Measurements from ENCODE around the gene PANX2. TPM values are rescaled to one million over a fixed set of nuclear protein-coding genes. Genes with fewer than 3 reads are reported as not detected.

The PANX2 gene
- total RNA-seq, 1 donor from 2014 or later: 0.58 TPM

DNA sequence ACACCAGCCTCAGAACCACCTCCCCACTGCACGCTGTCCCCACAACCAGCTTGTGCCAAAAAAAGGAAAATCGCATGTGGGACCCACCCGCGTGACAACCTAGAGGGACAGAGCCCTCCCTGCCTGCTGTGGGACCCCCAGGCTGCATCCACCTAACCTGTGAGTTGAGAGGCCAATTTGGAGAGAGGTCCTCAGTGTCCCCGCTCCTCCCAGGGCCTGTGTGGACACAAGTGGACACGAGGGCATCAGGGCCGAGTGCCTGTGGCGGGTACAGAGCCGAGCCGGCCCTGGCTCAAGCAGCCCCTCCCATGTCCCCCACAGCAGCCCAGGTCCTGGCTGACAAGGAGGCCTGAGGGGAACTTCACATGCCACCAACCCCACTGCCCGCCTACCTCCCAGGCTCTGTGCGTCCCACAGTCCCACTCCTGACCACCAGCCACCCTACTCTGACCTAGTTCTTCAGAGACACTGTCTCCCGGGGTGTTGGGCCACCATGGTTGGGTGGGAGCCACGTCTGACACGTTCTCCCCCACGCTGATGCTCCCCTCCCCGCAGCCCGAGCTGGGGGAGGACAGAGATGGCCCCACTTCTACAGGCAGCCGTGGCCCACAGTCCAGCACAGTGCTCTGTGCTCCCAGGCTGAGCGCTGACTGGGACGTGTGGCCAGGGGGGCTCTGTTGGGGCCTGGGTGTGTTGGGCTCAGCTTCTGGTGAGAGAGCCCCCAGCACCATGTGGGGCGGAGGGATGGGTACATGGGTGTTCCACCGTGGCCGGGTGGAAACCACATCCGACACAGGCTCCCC is 49.5 kb downstream of the PANX2 start:
- Histone ChIP-seq H3K27me3 (ENCODE audit: low read depth) (no peaks in the 10 kb centered on the region), H3K36me3 (peaks cover 84% of the 10 kb centered on the region), H3K4me3 (no peak overlapping the region), H3K4me1 (peaks cover 25% of the 10 kb centered on the region), H3K9me3 (replicated peaks) (no peaks in the 10 kb centered on the region), H3K27ac (replicated peaks) (peak overlapping the region; percentile 12)
- DNase-seq: no peak
- TF ChIP-seq, protein P1, sequence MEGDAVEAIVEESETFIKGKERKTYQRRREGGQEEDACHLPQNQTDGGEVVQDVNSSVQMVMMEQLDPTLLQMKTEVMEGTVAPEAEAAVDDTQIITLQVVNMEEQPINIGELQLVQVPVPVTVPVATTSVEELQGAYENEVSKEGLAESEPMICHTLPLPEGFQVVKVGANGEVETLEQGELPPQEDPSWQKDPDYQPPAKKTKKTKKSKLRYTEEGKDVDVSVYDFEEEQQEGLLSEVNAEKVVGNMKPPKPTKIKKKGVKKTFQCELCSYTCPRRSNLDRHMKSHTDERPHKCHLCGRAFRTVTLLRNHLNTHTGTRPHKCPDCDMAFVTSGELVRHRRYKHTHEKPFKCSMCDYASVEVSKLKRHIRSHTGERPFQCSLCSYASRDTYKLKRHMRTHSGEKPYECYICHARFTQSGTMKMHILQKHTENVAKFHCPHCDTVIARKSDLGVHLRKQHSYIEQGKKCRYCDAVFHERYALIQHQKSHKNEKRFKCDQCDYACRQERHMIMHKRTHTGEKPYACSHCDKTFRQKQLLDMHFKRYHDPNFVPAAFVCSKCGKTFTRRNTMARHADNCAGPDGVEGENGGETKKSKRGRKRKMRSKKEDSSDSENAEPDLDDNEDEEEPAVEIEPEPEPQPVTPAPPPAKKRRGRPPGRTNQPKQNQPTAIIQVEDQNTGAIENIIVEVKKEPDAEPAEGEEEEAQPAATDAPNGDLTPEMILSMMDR (IDR thresholded peaks at IDR 0.05; ENCODE audit: borderline replicate concordance): no peak
- intact Hi-C loops (cut with micrococcal nuclease): no loop called here

DNA sequence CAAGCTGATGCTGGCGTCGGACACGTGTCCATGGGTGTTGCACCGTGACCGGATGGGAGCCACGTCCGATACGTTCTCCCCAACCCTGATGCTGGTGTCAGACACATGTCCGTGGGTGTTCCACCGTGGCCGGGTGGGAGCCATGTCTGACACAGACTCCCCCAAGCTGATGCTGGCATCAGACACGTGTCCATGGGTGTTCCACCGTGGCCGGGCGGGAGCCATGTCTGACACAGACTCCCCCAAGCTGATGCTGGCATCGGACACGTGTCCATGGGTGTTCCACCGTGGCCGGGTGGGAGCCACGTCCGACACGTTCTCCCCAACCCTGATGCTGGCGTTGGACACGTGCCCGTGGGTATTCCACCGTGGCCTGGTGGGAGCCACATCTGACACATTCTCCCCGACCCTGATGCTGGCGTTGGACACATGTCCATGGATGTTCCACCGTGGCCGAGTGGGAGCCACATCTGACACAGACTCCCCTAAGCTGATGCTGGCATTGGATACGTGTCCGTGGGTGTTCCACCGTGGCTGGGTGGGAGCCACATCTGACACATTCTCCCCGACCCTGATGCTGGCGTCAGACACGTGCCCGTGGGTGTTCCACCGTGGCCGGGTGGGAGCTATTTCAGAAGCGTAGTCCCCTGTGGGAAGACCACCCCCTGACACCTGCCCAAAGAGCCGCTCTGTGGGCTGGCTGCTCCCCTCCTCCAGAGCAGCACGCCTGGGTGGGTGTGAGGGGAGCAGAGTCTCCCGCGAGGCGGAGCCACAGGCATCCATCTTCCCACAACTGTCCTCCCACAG is 50.3 kb downstream of the PANX2 start:
- TF ChIP-seq, protein P1 (IDR thresholded peaks at IDR 0.05; ENCODE audit: borderline replicate concordance): no peak
- DNase-seq: no peak
- H3K36me3 ChIP-seq: peaks cover 89% of the 10 kb centered on the region

DNA sequence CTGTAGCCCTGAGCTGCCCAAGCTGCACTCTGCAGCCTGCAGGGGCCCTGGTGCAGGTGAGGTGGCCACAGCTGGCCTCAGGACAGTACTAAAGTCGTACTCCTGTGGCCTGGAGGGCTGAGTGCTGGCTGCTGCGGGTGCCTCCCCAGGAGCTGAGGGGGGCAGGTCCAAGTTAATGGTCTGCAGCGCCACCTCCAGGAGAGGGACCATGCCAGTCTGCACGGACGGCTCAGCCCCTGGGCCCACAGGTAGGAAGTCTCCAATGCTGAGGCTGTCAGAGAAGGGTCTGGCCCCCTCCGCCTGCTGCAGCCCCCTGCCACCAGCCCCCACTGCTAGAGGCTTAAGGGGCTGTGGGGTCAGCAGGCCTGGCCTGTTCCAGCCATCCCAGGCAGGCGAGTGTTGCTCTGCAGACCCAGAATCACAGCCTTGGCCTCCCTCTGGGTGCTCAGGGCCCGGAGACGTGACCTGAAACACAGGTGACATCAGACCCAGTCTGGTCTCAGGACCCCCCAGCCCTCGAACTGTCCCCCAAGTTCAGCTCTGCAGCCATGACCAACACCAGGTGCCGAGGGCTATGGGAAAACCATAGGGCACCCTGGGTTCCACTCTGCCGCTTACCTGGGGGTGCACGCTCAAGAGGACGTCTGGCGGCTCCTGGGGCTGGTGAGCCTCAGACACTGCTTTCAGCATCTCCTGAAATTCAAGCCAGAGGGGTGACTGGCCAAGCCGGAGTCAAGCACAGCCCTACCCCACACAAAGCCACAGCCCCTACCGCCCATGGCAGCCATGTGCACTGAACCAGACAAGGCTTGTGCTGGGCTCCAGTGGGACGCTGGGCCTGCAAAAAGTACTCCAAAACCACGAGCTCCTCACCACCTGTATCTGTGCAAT is 51.1 kb downstream of the PANX2 start:
- Histone ChIP-seq H3K27me3 (ENCODE audit: low read depth) (no peaks in the 10 kb centered on the region), H3K4me3 (no peak overlapping the region)

More for the DNA sequence above, 50.3 kb downstream of the PANX2 start:
- peaks cover 22% of the 10 kb centered on the region for H3K4me1 ChIP-seq
- H3K9me3 ChIP-seq (replicated peaks): no peaks in the 10 kb centered on the region
- intact Hi-C loops (cut with micrococcal nuclease): no loop called here
- no peak overlapping the region for H3K4me3 ChIP-seq
- no peaks in the 10 kb centered on the region for H3K27me3 ChIP-seq (ENCODE audit: low read depth)
- no peak overlapping the region for H3K27ac ChIP-seq (replicated peaks)

DNA sequence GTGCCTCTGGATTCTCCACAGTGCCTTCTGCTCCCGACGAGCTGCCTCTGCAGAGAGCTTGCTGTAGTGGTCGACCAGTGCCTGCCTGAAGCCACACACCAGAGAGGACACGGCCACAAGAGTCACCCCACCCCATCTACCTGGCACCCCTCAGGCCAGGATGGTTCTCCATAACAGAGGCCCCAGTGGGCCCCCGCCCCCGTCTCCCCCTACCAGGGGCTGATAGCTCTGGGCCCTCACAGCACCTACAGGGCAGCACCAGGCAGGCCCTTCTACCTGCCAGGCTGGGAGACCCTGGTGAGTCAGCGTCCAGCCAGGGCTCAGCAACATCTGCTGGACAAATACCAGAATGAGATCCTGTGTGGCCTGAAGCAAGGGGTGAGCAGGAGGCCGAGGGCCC is 52.0 kb downstream of the PANX2 start:
- TF ChIP-seq, protein P1 (IDR thresholded peaks at IDR 0.05; ENCODE audit: borderline replicate concordance): no peak
- Histone ChIP-seq H3K4me1 (peaks cover 22% of the 10 kb centered on the region), H3K4me3 (no peak overlapping the region), H3K36me3 (peaks cover 88% of the 10 kb centered on the region), H3K9me3 (replicated peaks) (no peaks in the 10 kb centered on the region), H3K27ac (replicated peaks) (no peak overlapping the region), H3K27me3 (ENCODE audit: low read depth) (no peaks in the 10 kb centered on the region)
- DNase-seq: no peak
- intact Hi-C loops (cut with micrococcal nuclease): no loop called here

More for the DNA sequence above, 51.1 kb downstream of the PANX2 start:
- Histone ChIP-seq H3K36me3 (peaks cover 88% of the 10 kb centered on the region), H3K27ac (replicated peaks) (no peak overlapping the region), H3K4me1 (peaks cover 22% of the 10 kb centered on the region), H3K9me3 (replicated peaks) (no peaks in the 10 kb centered on the region)
- intact Hi-C loops (cut with micrococcal nuclease): no loop called here
- TF ChIP-seq, protein P1 (IDR thresholded peaks at IDR 0.05; ENCODE audit: borderline replicate concordance): no peak
- no peak for DNase-seq

DNA sequence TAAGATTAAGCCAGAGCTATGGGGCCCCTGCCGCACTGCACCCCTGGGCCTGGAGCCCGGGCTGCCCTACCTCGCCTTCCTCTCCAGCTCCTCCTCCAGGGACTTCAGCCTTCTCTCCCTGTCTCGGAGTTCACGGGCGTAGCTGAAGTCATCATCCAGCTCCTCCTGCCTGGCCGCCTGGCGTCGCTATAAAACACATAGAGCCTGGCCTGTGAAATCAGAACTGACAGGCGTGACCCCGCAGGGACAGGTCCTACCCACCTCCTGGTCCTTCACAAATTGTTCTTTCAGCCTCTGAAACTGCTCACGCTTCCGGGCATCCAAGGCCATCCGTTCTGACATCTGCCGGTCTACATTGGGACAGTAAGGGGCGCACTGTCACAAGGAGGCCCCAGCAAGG is 53.5 kb downstream of the PANX2 start:
- Histone ChIP-seq H3K27me3 (ENCODE audit: low read depth) (no peaks in the 10 kb centered on the region), H3K4me1 (peaks cover 10% of the 10 kb centered on the region), H3K27ac (replicated peaks) (no peak overlapping the region), H3K4me3 (no peak overlapping the region), H3K9me3 (replicated peaks) (no peaks in the 10 kb centered on the region), H3K36me3 (peaks cover 81% of the 10 kb centered on the region)
- intact Hi-C loops (cut with micrococcal nuclease): no loop called here
- no peak for DNase-seq
- TF ChIP-seq, protein P1 (IDR thresholded peaks at IDR 0.05; ENCODE audit: borderline replicate concordance): no peak

Data from left ventricle myocardium inferior (tissue), 1 donor.